ENCODE measurements around the gene FADS2. TPM values are rescaled to one million over a fixed set of nuclear protein-coding genes. Genes with fewer than 3 reads are reported as not detected.
A peak's percentile ranks its signal among the peaks of the same experiment; 100 is the strongest.

Gene FADS2
- total RNA-seq, result 10 to 100 TPM in 3 of 4 donors, 1 to 10 TPM in 1; 7.8 to 40.1 (median 16.2) TPM

DNA sequence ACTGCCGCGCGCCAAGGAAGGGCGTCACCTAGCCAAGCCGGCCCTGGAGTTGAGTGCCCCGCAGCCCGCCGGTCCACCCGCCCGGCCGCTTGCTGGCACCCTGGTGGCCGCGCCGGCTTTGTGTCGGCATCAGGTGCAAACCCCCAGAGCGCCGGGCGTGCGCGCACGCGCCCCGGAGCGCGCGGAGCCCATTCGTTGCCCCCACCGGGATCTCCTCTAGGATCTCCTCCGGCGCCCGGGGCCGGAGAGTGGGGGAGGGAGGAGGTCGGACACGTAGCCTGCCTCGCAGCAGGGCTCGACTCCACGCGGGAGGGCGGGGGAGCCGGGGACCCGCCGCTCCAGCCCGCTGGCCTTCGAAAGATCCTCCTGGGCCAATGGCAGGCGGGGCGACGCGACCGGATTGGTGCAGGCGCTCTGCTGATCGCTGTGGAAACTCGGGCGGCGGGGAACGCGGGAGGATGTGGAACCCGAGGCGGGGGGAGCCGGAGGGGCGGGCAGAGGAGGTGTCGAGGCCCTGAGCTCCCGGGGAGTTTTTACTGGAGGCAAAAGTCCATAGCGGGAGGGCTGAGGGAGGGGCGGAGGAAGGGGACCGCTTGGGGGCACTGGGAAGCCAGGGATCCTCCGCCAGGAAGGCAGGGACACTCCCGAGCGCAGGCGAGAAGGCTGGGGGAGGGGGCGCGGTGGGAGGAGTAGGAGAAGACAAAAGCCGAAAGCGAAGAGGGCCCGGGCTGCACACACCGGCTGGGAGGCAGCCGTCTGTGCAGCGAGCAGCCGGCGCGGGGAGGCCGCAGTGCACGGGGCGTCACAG is at the start of gene FADS2:
FADS2 (plus strand) TSS at position 730 of the 808 bp plus-strand sequence. CDS start 91 bp downstream, outside the sequence.
- peak; percentile 46 for ATAC-seq (ENCODE audit: low FRiP score)
- TF ChIP-seq, protein P1, sequence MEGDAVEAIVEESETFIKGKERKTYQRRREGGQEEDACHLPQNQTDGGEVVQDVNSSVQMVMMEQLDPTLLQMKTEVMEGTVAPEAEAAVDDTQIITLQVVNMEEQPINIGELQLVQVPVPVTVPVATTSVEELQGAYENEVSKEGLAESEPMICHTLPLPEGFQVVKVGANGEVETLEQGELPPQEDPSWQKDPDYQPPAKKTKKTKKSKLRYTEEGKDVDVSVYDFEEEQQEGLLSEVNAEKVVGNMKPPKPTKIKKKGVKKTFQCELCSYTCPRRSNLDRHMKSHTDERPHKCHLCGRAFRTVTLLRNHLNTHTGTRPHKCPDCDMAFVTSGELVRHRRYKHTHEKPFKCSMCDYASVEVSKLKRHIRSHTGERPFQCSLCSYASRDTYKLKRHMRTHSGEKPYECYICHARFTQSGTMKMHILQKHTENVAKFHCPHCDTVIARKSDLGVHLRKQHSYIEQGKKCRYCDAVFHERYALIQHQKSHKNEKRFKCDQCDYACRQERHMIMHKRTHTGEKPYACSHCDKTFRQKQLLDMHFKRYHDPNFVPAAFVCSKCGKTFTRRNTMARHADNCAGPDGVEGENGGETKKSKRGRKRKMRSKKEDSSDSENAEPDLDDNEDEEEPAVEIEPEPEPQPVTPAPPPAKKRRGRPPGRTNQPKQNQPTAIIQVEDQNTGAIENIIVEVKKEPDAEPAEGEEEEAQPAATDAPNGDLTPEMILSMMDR (IDR thresholded peaks at IDR 0.05), result no peak
- no peak for DNase-seq (ENCODE audit: low spot score)

DNA sequence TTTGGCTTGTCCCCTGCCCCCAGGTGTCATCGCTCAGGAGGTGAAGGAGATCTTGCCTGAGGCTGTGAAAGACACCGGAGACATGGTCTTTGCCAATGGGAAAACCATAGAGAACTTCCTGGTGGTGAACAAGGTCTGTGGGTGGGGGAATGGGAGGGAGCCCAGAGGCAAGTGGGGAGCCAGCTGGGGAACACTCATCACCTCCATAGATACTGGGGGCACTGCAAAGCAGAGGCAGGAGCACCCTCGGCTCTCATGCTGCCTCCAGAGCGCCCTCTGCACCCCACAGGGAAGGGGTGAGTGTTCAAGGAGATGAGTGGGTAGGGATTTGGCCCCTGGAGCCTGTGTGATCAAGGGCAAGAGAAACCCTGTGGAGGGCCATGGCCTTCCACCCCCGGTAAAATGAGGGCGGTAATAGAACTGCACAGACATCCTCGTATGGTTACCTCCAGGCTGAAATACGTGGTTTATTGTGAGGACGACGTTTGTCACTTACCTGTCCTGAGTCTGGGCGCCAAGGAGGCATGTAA is 49.7 kb upstream of the FADS2 start:
- TF ChIP-seq, protein P1 (IDR thresholded peaks at IDR 0.05), result no peak
- ATAC-seq (ENCODE audit: low FRiP score) (no peak), DNase-seq (ENCODE audit: low spot score) (no peak)

DNA sequence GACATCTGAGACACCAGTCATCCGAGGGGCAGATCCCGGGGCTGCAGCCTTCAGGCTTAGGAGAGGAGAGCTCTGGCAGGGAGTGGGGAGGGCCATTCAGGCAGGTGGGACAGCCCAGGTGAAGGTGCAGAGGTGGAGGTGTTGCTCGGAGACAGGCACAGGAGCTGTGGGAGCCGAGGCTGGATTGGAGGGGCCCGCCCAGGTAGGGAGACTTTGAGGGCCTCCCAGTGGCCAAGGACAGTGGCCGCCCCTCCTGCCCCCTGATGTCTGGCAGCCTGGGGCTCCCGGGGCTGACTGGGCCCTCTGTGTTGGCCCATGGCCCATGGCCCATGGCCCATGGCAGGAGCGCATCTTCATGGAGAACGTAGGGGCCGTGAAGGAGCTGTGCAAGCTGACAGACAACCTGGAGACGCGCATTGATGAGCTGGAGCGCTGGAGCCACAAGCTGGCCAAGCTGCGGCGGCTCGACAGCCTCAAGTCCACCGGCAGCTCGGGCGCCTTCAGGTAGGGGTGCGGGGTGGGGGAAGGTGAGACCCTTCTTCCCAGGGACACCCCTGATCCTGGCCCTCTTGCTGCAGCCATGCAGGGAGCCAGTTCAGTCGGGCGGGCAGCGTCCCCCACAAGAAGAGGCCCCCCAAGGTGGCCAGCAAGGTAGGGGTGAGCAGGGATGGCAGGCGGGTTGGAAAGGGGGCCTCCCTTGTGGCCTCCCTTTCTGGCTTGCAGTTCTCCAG is 49.0 kb upstream of the FADS2 start:
- TF ChIP-seq, protein P1 (IDR thresholded peaks at IDR 0.05), result no peak
- ATAC-seq (ENCODE audit: low FRiP score), result no peak

DNA sequence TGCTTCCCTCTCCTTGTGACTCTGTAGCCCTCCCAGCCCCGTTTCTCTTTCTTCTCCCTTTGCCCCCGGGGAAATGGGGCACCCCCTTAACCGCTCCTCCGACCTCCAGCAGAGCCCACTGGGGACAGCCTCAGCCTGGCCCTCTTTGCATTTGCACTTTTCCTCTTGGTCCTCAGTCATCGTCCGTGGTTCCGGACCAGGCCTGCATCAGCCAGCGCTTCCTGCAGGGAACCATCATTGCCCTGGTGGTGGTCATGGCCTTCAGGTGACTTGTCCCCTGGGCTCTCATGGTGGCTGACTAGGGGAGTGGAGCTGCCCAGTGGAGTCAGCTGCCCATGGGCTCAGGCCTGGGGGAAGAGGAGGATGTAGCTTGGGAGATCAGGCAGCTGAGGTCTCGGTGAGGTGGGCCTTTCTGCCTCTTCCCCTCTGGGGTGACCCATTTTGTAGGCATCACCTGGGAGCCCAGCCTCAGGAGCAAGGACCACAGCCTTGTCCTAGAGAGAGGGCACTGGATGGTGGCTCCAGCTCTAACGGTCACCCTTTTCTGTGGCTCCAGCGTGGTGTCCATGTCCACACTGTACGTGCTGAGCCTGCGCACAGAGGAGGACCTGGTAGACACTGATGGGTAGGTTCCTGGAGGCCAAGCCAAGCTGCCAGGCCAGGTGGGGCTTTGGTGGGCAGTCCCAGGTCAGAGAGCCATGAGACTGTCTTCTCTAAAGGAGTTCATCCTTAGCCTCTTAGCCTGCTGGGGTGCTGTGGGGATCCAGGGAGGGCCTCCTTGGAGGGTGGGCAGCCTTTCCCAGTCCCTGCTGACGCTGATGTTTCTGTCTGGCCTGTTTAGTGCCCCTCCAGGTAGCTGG is 48.2 kb upstream of the FADS2 start:
- TF ChIP-seq, protein P1 (IDR thresholded peaks at IDR 0.05), result no peak
- no peak for ATAC-seq (ENCODE audit: low FRiP score)
- no peak for DNase-seq (ENCODE audit: low spot score)

More for the DNA sequence above, 49.0 kb upstream of the FADS2 start:
- DNase-seq (ENCODE audit: low spot score), result no peak

DNA sequence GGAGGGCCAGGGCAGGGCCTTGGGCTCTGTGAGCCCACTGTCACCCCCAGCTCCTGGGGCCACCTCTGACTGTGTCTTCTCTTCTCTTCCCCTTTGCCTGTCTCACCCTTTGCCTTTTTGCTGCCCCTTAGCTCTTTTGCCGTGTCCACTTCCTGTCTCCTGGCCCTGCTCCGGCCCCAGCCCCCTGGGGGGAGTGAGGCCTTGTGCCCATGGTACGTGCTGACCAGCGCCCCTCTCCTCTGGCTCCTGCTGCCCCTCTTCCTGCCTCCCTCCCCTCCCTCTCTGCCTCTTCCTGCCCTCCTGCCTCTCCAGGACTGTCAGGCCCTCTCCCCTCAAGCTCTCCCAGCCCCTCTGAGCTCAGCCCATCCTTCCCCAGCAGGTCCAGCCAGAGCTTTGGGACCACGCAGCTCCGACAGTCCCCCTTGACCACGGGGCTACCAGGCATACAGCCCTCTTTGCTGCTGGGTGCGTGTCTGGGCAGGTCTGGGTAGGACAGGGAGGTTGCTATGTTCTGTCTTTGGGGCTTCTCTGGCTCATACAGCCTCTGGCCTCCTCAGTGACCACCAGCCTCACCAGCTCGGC is 47.4 kb upstream of the FADS2 start:
- TF ChIP-seq, protein P1 (IDR thresholded peaks at IDR 0.05), result no peak
- no peak for DNase-seq (ENCODE audit: low spot score)
- ATAC-seq (ENCODE audit: low FRiP score), result no peak

DNA sequence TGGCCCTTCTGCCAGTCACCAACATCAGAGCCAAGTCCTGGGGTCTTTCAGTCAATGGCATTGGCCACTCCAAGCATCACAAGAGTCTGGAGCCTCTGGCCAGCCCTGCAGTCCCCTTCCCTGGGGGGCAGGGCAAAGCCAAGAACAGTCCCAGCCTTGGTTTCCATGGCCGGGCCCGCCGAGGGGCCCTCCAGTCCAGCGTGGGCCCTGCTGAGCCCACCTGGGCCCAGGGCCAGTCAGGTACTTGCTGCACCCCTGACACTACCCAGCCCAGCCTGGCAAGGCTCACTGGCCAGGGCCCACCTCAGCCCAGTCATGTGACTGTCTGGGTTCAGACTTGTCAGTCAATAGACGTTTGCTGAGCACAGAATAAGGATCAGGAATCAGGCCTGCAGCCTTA is 46.5 kb upstream of the FADS2 start:
- ATAC-seq (ENCODE audit: low FRiP score) (no peak), DNase-seq (ENCODE audit: low spot score) (no peak)
- TF ChIP-seq, protein P1 (IDR thresholded peaks at IDR 0.05), result no peak

Measured in omental fat pad (tissue), 4 donors.